Panc1 (cell line): ENCODE data around the gene NKX2-1. TPM values are rescaled to one million over a fixed set of nuclear protein-coding genes. Genes with fewer than 3 reads are reported as not detected.

Experiments used
- ATAC-seq: fragments of 200-7000 bp; cut with Tn5 transposase; 2 replicates; pipeline ENCODE4 v1.9.1; 2020; ENCODE audit warnings: mild to moderate bottlenecking, moderate library complexity
- BruUV-seq: library from RNA; stranded (reverse); fragments of 400-500 nt; replicated peaks from 2 replicates; lab custom pipeline; 2021; lab: Mats Ljungman, UMichigan
- CTCF ChIA-PET: fragments of 300-600 bp; sonication (Branson Sonifier 250); formaldehyde crosslinking; loops from one replicate; lab custom pipeline; 2022; ENCODE audit warnings: antibody characterized with exemption; lab: Charles Lee
- POLR2A ChIA-PET: fragments of 300-600 bp; sonication (Branson Sonifier 250); formaldehyde crosslinking; loops from one replicate; lab custom pipeline; 2022; ENCODE audit warnings: antibody characterized with exemption; lab: Charles Lee
- DNase-seq: peaks from one replicate; pipeline ENCODE4 v3.0.0-alpha.2; 2010; ENCODE audit warnings: low read depth, low spot score
- H3K27ac ChIP-seq: 2 replicates; pipeline ENCODE4 v1.5.1; 2011; ENCODE audit warnings: mild to moderate bottlenecking, low read length, inconsistent platforms
- H3K27me3 ChIP-seq: fragments of 200-500 bp; sonication (Bioruptor generic); 2 replicates; pipeline ENCODE4 v1.6.0; 2014; ENCODE audit warnings: low read length, inconsistent platforms; ENCODE audit not compliant: control insufficient read depth, insufficient read depth
- H3K36me3 ChIP-seq: fragments of 200-500 bp; sonication (Bioruptor generic); 2 replicates; pipeline ENCODE4 v1.5.1; 2014; ENCODE audit warnings: inconsistent platforms, mild to moderate bottlenecking, low read length, moderate library complexity; ENCODE audit not compliant: control insufficient read depth, insufficient read depth
- H3K4me1 ChIP-seq: 2 replicates; pipeline ENCODE4 v1.5.1; 2011; ENCODE audit warnings: inconsistent platforms, mild to moderate bottlenecking, low read length, moderate library complexity; ENCODE audit not compliant: control insufficient read depth, insufficient read depth
- H3K4me3 ChIP-seq, 2 experiments: 2 replicates each; pipeline ENCODE4 v1.5.1; 2011 to 2012; ENCODE audit warnings: low read depth in 2 of 2, low read length in 2 of 2, mild to moderate bottlenecking in 2 of 2, inconsistent platforms in 1 of 2, moderate library complexity in 1 of 2
- H3K9me3 ChIP-seq: fragments of 200-500 bp; sonication (Bioruptor generic); 2 replicates; pipeline ENCODE4 v1.5.1; 2014; ENCODE audit warnings: low read depth, mild to moderate bottlenecking, inconsistent platforms, low read length, moderate library complexity; ENCODE audit not compliant: control insufficient read depth, insufficient read depth
- POLR2AphosphoS5 ChIP-seq: IDR thresholded peaks from 2 replicates; pipeline ENCODE4 v1.6.1; 2012; ENCODE audit warnings: mild to moderate bottlenecking, low read depth, low read length, moderate library complexity
- SIN3A ChIP-seq: IDR thresholded peaks from 2 replicates; pipeline ENCODE4 v1.6.1; 2012; ENCODE audit warnings: low read depth, mild to moderate bottlenecking, low read length, moderate library complexity, borderline replicate concordance; ENCODE audit not compliant: insufficient read depth
- TCF7L2 ChIP-seq: IDR thresholded peaks from 2 replicates; pipeline ENCODE4 v1.6.1; 2011; ENCODE audit warnings: mild to moderate bottlenecking, low read depth, low read length, inconsistent platforms
- in situ Hi-C: cut with HindIII; loops from 2 replicates; pipeline ENCODE4 v1.10.0; 2016; ENCODE audit warnings: low sequenced_read_pairs, low pct_unique_long_range_greater_than_20kb
- intact Hi-C: fragments of 100-400 bp; cut with micrococcal nuclease; formaldehyde crosslinking; loops from one replicate; pipeline ENCODE4 v1.10.0; 2022; ENCODE audit not compliant: unreplicated experiment
- total RNA-seq: library from RNA; stranded (reverse); gene quantifications from one replicate; pipeline ENCODE4 v1.2.1, GENCODE V29; 2021; ENCODE audit not compliant: unreplicated experiment
- TF ChIP-seq, protein P1 (sequence below), 2 experiments: IDR thresholded peaks; 2 replicates each; pipeline ENCODE4 v1.6.1; 2011 to 2012; ENCODE audit warnings: low read depth in 2 of 2, control low read depth in 1 of 2, low read length in 1 of 2, mild to moderate bottlenecking in 1 of 2, moderate library complexity in 1 of 2; ENCODE audit not compliant: insufficient read depth in 1 of 2
- TF ChIP-seq, protein P2 (sequence below): fragments of 450-650 bp; IDR thresholded peaks from 2 replicates; pipeline ENCODE4 v1.5.1; 2017; ENCODE audit warnings: mild to moderate bottlenecking

Gene NKX2-1
- total RNA-seq, 1 experiment from 2014 or later: 0.13 TPM

DNA sequence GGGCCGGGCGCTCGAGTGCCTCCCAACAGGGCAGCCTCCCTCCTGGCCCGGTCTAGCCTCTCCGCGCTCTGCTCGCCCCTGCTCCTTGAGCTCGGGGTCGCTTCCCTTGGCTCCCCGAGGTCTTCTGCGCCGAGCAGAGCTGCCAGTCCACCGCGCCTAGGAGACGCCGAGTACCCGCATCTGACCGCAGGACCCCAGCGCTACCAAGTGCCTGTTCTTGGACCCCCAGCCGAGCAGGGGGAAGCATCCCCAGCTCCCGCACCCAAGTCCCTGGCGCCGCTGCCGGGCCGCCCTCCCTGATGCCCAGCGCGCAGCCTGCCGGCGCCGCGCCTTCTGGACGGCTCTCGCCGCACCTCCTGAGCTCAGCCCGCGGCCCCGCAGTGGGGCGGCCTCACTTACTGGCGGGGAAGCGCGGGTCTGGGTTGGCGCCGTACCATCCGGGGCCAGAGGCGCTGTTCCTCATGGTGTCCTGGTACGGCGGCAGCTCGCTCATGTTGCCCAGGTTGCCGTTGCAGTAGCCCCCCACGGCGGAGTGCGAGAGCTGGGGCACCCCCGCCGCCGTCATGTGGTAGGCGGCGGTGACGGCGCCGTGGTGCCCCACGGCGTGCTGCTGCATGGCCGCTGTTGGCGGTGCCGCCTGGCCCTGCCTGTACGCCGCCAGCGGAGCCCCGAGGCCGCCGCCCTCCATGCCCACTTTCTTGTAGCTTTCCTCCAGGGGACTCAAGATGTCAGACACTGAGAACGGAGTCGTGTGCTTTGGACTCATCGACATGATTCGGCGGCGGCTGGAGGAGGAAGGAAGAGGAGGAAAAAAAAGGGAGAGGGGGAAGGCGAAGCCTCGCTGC, 1.2 kb downstream of the NKX2-1 start:
- no peaks in the 10 kb centered on the region; the same call in 1 of the 2 replicates for H3K27me3 ChIP-seq
- intact Hi-C loops (no loop called here), in situ Hi-C loops (no loop called here)
- no peak overlapping the region for H3K27ac ChIP-seq
- H3K4me1 ChIP-seq: no peaks in the 10 kb centered on the region; the same call in 1 of the 2 replicates
- no peak for DNase-seq
- 0 out of 2 replicates have a peak, but pooled peaks have one; percentile 36 for ATAC-seq
- TF ChIP-seq TCF7L2: no peak
- TF ChIP-seq, protein P1, sequence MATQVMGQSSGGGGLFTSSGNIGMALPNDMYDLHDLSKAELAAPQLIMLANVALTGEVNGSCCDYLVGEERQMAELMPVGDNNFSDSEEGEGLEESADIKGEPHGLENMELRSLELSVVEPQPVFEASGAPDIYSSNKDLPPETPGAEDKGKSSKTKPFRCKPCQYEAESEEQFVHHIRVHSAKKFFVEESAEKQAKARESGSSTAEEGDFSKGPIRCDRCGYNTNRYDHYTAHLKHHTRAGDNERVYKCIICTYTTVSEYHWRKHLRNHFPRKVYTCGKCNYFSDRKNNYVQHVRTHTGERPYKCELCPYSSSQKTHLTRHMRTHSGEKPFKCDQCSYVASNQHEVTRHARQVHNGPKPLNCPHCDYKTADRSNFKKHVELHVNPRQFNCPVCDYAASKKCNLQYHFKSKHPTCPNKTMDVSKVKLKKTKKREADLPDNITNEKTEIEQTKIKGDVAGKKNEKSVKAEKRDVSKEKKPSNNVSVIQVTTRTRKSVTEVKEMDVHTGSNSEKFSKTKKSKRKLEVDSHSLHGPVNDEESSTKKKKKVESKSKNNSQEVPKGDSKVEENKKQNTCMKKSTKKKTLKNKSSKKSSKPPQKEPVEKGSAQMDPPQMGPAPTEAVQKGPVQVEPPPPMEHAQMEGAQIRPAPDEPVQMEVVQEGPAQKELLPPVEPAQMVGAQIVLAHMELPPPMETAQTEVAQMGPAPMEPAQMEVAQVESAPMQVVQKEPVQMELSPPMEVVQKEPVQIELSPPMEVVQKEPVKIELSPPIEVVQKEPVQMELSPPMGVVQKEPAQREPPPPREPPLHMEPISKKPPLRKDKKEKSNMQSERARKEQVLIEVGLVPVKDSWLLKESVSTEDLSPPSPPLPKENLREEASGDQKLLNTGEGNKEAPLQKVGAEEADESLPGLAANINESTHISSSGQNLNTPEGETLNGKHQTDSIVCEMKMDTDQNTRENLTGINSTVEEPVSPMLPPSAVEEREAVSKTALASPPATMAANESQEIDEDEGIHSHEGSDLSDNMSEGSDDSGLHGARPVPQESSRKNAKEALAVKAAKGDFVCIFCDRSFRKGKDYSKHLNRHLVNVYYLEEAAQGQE (IDR thresholded peaks at IDR 0.05; ENCODE audit: insufficient read depth in 1 of 2, low read depth in 2 of 2, low read length in 1 of 2): no peak
- TF ChIP-seq SIN3A: no peak
- TF ChIP-seq POLR2AphosphoS5: no peak
- TF ChIP-seq, protein P2, sequence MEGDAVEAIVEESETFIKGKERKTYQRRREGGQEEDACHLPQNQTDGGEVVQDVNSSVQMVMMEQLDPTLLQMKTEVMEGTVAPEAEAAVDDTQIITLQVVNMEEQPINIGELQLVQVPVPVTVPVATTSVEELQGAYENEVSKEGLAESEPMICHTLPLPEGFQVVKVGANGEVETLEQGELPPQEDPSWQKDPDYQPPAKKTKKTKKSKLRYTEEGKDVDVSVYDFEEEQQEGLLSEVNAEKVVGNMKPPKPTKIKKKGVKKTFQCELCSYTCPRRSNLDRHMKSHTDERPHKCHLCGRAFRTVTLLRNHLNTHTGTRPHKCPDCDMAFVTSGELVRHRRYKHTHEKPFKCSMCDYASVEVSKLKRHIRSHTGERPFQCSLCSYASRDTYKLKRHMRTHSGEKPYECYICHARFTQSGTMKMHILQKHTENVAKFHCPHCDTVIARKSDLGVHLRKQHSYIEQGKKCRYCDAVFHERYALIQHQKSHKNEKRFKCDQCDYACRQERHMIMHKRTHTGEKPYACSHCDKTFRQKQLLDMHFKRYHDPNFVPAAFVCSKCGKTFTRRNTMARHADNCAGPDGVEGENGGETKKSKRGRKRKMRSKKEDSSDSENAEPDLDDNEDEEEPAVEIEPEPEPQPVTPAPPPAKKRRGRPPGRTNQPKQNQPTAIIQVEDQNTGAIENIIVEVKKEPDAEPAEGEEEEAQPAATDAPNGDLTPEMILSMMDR: no peak
- ChIA-PET POLR2A (no interaction called here), CTCF (interaction anchor here (1.1 kb wide), 1 partner anchor 449 kb away, joined by 3 read pairs; no protein-coding TSS in a partner anchor)
- H3K36me3 ChIP-seq: no peaks in the 10 kb centered on the region
- BruUV-seq: no TSS peak
- H3K9me3 ChIP-seq: no peaks in the 10 kb centered on the region
- H3K4me3 ChIP-seq: peak overlapping the region; percentile 33 to 55

DNA sequence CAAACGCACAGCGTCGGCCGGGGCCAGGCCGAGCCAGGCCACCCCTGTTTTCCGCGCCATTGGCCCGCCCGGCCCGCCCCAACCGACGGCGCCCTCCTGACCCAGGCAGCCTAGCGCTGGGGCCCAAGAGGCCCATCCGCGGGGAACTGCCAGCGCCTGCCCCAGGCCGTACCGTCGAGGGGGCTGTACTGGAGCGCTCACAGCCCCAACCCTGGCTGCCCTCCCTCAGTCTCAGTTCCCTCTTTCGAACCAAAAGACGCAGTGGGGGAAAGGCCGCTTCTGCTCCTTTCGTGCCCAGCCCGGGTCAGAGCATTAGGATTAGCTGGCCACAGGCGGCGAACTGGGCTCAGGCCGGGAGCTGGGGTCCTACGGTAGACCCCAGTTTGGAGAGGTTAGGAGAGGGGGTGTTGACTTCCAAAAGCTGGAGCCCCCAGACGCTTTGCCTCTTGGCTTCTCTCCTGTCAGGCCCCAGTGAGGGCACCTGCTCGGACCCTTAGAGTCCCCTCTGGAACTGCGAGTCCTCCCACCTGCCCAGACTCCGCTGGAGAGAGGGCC, 1.9 kb downstream of the NKX2-1 start:
- in situ Hi-C loops (no loop called here), intact Hi-C loops (no loop called here)
- Histone ChIP-seq H3K27ac (no peak overlapping the region), H3K36me3 (no peaks in the 10 kb centered on the region), H3K4me1 (no peaks in the 10 kb centered on the region; the same call in 1 of the 2 replicates), H3K4me3 (no peak overlapping the region), H3K9me3 (no peaks in the 10 kb centered on the region), H3K27me3 (no peaks in the 10 kb centered on the region; the same call in 1 of the 2 replicates)
- no peak for ATAC-seq
- no peak for TF ChIP-seq SIN3A
- no peak for TF ChIP-seq TCF7L2
- TF ChIP-seq, protein P1 (IDR thresholded peaks at IDR 0.05; ENCODE audit: insufficient read depth in 1 of 2, low read depth in 2 of 2, low read length in 1 of 2): no peak
- no peak for TF ChIP-seq POLR2AphosphoS5
- TF ChIP-seq, protein P2: no peak
- BruUV-seq: no TSS peak
- ChIA-PET POLR2A (no interaction called here), CTCF (interaction anchor here (1.1 kb wide), 1 partner anchor 448 kb away, joined by 3 read pairs; no protein-coding TSS in a partner anchor)
- no peak for DNase-seq
